HG02642 (cell line): Measurements from ENCODE around the gene FAM174A.
"Not testable (repeated sequence)": the region's sequence is repeated elsewhere in the genome, so short reads cannot be mapped to it uniquely, and the experiment has no call there.

Experiments used
- ATAC-seq: cut with Tn5 transposase; IDR thresholded peaks from one replicate; pipeline ENCODE4 v1.9.1; 2021; ENCODE audit warnings: mild to moderate bottlenecking; ENCODE audit not compliant: unreplicated experiment, poor library complexity

The FAM174A gene

GRCh38 chr5:100574716-100575115, 39.5 kb downstream of the FAM174A start:
- no peak for ATAC-seq

- ATAC-seq, result no peak
Measured at GRCh38 chr5:100575815-100576214, 40.6 kb downstream of the FAM174A start.

- ATAC-seq, result no peak
Measured at GRCh38 chr5:100576217-100576751, 41.1 kb downstream of the FAM174A start.

- no peak for ATAC-seq
Measured at GRCh38 chr5:100577506-100577905, 42.3 kb downstream of the FAM174A start.

GRCh38 chr5:100584069-100584468, 48.9 kb downstream of the FAM174A start:
- ATAC-seq, result peak; percentile 96

- ATAC-seq, result no peak
Measured at GRCh38 chr5:100584889-100585288, 49.7 kb downstream of the FAM174A start.

GRCh38 chr5:100590867-100591266, 55.7 kb downstream of the FAM174A start:
- ATAC-seq, result no peak

- ATAC-seq, result no peak
Measured at GRCh38 chr5:100595152-100595811, 60.1 kb downstream of the FAM174A start.

GRCh38 chr5:100595812-100596173, 60.6 kb downstream of the FAM174A start:
- ATAC-seq, result no peak

- ATAC-seq, result no peak
Measured at GRCh38 chr5:100598446-100598845, 63.3 kb downstream of the FAM174A start.

GRCh38 chr5:100600298-100600994, 65.3 kb downstream of the FAM174A start:
- ATAC-seq, result no peak

GRCh38 chr5:100603141-100603540, 68.0 kb downstream of the FAM174A start:
- ATAC-seq, result no peak

- ATAC-seq, result not testable (repeated sequence)
Measured at GRCh38 chr5:100604021-100604420, 68.8 kb downstream of the FAM174A start.

- ATAC-seq, result no peak
Measured at GRCh38 chr5:100609594-100609993, 74.4 kb downstream of the FAM174A start.

GRCh38 chr5:100614308-100614707, 79.1 kb downstream of the FAM174A start:
- ATAC-seq, result no peak

GRCh38 chr5:100615362-100615761, 80.2 kb downstream of the FAM174A start:
- ATAC-seq, result no peak

GRCh38 chr5:100616291-100616690, 81.1 kb downstream of the FAM174A start:
- ATAC-seq, result no peak

GRCh38 chr5:100616981-100617380, 81.8 kb downstream of the FAM174A start:
- no peak for ATAC-seq

- peak; percentile 78 for ATAC-seq
Measured at GRCh38 chr5:100623719-100624118, 88.5 kb downstream of the FAM174A start.

GRCh38 chr5:100634937-100635534, 99.9 kb downstream of the FAM174A start:
- ATAC-seq, result no peak
